Epithelial cell of esophagus (primary cell): ENCODE results near the gene ARHGAP25.

Experiments
- DNase-seq: peaks from one replicate; pipeline ENCODE4 v3.0.0; 2010; ENCODE audit warnings: low read depth
- H3K4me3 ChIP-seq: 2 replicates; pipeline ENCODE4 v1.5.1; 2011; ENCODE audit warnings: mild to moderate bottlenecking, low read length, control low read depth
- TF ChIP-seq, protein P1 (sequence below): IDR thresholded peaks from 2 replicates; pipeline ENCODE4 v1.5.1; 2011; ENCODE audit warnings: low read depth, mild to moderate bottlenecking, low read length, control low read depth, inconsistent platforms; ENCODE audit not compliant: insufficient read depth; ENCODE audit errors: missing control alignments

Gene ARHGAP25

DNA sequence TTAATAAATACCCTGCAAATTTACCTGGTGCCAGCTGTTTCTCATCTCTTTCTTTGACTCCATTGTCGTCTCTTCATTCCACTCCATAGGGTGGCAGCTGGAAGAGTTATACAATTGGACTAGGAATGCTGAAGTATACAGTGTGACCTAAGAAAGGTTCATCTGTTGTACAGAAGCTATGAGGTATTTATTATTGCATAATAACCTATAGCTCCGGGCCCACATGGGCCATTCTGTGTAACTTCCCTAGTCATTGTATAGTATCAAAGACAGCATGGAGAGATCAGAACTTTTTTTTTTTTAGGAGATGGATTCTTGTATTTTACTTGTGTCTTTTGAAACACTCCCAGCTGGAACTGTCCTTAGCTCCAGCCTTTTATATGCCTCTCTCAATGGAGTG lies 110.4 kb downstream of the ARHGAP25 start:
- DNase-seq: no peak
- TF ChIP-seq, protein P1, sequence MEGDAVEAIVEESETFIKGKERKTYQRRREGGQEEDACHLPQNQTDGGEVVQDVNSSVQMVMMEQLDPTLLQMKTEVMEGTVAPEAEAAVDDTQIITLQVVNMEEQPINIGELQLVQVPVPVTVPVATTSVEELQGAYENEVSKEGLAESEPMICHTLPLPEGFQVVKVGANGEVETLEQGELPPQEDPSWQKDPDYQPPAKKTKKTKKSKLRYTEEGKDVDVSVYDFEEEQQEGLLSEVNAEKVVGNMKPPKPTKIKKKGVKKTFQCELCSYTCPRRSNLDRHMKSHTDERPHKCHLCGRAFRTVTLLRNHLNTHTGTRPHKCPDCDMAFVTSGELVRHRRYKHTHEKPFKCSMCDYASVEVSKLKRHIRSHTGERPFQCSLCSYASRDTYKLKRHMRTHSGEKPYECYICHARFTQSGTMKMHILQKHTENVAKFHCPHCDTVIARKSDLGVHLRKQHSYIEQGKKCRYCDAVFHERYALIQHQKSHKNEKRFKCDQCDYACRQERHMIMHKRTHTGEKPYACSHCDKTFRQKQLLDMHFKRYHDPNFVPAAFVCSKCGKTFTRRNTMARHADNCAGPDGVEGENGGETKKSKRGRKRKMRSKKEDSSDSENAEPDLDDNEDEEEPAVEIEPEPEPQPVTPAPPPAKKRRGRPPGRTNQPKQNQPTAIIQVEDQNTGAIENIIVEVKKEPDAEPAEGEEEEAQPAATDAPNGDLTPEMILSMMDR: no peak
- H3K4me3 ChIP-seq: no peak overlapping the region

DNA sequence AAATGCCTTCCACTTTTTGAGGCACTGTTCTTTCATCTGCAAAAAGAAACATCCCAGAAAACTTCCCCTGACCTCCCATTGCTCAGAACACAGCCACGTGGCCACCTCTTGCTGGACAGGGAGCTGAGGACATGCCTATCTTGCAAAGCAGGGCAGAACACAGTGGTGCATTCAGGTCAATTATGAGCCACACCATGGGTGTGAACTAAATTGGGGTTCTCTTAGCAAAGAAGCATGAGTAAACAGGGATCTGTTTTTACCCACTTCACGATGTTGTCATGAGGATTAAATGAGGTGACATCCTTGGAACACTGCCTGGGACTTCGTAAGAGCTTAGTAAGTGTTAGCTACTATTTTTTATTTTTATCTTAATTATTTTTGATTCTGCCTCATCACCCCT lies 111.5 kb downstream of the ARHGAP25 start:
- peak; percentile 43 for DNase-seq
- H3K4me3 ChIP-seq: no peak overlapping the region
- TF ChIP-seq, protein P1: no peak

DNA sequence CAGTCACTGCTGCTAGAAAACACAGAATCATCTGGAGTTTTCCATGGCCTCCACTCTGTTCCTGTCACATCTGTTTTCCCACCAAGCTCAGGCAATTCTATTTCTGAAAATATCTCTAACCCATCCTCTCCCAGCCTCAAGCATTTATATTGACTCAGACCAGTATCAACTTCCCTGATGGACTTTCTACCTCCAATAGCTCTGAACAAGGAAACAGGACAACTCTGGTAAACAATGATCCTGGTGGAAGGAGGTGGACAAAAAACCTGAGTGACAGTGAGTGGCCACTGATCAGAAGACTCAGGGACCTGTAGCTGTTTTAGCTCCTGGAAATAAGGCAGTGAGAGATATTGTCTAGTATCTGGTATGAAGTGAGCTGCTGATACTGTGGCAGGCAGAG lies 113.1 kb downstream of the ARHGAP25 start:
- TF ChIP-seq, protein P1: no peak
- H3K4me3 ChIP-seq: no peak overlapping the region
- no peak for DNase-seq

DNA sequence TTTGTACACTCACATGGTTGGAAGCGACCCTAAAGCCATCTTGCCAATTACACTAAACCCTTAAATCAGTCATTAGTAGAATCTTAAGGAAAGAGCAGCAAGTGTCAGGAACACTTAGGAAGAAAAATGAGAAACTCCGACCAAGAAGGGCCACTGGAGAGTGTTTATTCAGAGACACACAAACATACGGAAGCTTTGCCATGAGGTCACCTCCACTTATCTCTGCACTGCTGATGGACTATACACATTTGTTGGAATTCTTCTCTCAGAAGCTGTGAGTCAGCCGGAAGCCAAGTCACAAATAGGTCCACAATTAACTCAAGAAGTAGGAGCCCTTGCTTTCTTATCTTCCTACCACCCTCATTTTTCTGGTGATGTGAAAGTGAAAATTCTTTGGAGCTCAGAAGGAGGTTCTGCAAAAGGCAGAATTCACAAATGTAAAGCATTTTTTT lies 115.0 kb downstream of the ARHGAP25 start:
- TF ChIP-seq, protein P1: no peak
- no peak for DNase-seq

DNA sequence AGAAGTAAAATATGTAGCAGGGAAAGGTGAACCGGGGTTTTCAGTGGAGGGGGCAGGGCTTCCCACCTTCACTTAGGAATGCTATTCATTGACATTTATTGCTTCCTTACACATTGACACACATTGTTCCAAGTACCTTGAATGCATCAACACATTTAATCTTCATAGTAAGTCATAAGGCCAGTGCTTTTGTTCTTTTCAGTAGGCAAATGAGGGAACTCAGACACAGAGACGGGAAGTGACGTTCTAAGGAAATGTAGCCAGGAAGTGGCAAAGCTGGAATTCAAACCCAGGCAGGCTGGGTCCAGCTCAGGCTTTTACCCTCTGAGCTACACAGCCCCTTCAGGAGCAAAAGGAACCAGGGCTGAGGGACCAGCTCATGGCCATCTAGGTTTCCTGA lies 115.9 kb downstream of the ARHGAP25 start:
- no peak overlapping the region for H3K4me3 ChIP-seq
- TF ChIP-seq, protein P1: no peak
- no peak for DNase-seq

More for the DNA sequence above, 115.0 kb downstream of the ARHGAP25 start:
- no peak overlapping the region for H3K4me3 ChIP-seq

DNA sequence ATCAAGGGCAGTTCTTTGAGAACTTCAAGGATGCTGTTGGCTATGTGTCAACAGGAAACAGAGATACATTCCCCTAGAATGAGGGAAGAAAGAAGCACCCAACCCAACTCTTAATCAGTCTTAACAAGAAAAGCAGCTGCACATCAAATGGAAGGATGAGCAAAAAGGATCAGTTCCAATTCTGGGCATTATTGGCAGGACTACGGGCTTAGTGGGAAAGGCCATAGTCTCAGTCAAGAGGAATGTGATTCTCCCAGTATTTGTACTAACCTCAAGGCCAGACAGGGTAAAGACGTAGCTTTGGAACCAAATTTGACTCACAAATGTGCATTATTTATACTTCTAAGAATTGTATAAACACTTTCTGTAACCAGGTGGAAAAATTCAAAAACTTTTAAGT lies 118.4 kb downstream of the ARHGAP25 start:
- TF ChIP-seq, protein P1: no peak
- peak; percentile 39 for DNase-seq
- no peak overlapping the region for H3K4me3 ChIP-seq

DNA sequence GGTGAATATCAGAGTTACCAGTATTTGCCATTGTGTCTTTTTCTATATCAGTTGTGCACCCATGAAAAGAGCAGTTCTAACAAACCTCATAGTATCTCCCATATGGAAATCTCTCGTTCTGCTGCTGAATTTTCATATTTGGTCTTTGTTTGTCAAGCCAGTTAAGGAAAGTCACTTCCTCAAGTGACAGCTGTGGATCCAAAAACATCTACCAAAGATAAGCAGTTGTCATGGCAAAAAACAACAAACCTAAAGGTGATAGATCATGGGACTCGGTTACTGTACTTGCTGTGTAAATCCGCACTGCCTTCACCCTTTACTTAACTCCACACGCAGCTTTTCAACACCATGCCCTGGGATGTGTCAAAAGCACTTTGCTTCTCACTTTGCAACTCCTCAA lies 119.3 kb downstream of the ARHGAP25 start:
- no peak for DNase-seq
- TF ChIP-seq, protein P1: no peak
- H3K4me3 ChIP-seq: no peak overlapping the region
